ENCODE data around the gene GNPTG.
A peak's percentile ranks its signal among the peaks of the same experiment; 100 is the strongest.

GNPTG gene

DNA sequence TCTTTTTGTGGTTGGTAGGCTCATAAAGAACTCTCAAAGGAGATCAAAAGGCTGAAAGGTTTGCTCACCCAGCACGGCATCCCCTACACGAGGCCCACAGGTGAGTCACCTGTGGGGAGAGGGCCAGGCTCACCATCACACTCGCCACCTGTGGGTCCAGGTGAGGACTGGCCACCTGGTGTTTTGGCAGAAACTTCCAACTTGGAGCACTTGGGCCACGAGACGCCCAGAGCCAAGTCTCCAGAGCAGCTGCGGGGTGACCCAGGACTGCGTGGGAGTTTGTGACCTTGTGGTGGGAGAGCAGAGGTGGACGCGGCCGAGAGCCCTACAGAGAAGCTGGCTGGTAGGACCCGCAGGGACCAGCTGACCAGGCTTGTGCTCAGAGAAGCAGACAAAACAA, 11.1 kb downstream of the GNPTG start:
- Histone ChIP-seq H3K4ac (ENCODE audit: low read depth, low read length) (no peak overlapping the region), H2BK120ac (ENCODE audit: insufficient read depth, low read length, poor library complexity) (no peak overlapping the region), H3K79me1 (ENCODE audit: low read length) (no peaks in the 10 kb centered on the region), H2AK5ac (ENCODE audit: low read length) (no peak overlapping the region), H3K14ac (ENCODE audit: low read length) (no peak overlapping the region), H3K4me3 (ENCODE audit: low read depth, low read length) (no peak overlapping the region), H3K9me3 (ENCODE audit: insufficient read depth, low read depth, low read length) (no peaks in the 10 kb centered on the region), H3K4me2 (ENCODE audit: low read length) (no peak overlapping the region), H3K23ac (ENCODE audit: low read length) (no peak overlapping the region), H2BK12ac (ENCODE audit: low read length) (no peak overlapping the region), H3K27me3 (ENCODE audit: insufficient read depth, low read length) (no peaks in the 10 kb centered on the region), H4K8ac (ENCODE audit: low read depth, low read length) (no peak overlapping the region), H3K36me3 (ENCODE audit: control insufficient read depth in 1 of 2, insufficient read depth in 2 of 2, low read length in 2 of 2) (peaks cover 54 to 63% of the 10 kb centered on the region in 2 experiments), H2AFZ (ENCODE audit: insufficient read depth, low read length, poor library complexity) (no peak overlapping the region), H4K12ac (ENCODE audit: low read depth, low read length) (no peak overlapping the region), H3K18ac (ENCODE audit: low read length) (peak overlapping the region; percentile 26), H2BK5ac (ENCODE audit: low read depth, low read length, poor library complexity) (no peak overlapping the region), H3K27ac (ENCODE audit: low read depth, low read length) (no peak overlapping the region), H4K91ac (ENCODE audit: low read depth, low read length) (no peak overlapping the region), H3K9ac (ENCODE audit: low read length) (no peak overlapping the region), H3K79me2 (ENCODE audit: control insufficient read depth, insufficient read depth, low read length, poor library complexity) (no peaks in the 10 kb centered on the region), H3K4me1 (ENCODE audit: control insufficient read depth in 1 of 2, insufficient read depth in 2 of 2, low read length in 2 of 2) (no peaks in the 10 kb centered on the region)
- WGBS (ENCODE audit: extremely low coverage, insufficient coverage, insufficient read length): no CpG with 5 or more reads among the region's 11 CpGs
- DNase-seq: peak; percentile 11 to 35

DNA sequence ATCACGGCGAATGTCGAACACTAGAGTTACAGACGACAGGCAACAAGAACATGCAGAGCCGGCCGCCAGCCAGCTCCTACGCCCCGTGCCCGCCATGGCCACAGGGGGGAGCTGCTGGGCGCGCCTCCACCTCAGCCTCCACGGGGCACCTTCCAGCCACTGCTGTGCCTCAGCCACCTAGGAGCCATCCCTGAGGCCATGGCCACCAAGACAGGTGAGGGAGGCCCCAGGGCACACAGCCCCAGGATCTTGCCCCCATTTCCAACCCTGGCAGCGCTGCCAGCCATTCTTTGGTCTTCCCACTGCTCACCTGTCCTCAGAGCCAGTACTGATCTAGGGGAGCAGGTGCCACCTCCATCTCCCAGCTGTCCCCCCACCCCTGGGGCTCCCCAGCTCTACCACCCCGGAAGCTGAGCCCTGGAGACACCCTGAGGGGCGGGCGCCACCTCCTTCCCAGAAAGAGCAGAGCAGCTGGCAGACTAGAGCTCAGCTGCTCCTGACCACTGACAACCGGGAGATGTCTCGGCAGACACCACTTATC, 11.8 kb downstream of the GNPTG start:
- DNase-seq: peak; percentile 70 to 79
- no peaks in the 10 kb centered on the region for H3K4me1 ChIP-seq (ENCODE audit: control insufficient read depth in 1 of 2, insufficient read depth in 2 of 2, low read length in 2 of 2)
- no peak overlapping the region for H3K27ac ChIP-seq (ENCODE audit: low read depth, low read length)
- H3K9ac ChIP-seq (ENCODE audit: low read length): no peak overlapping the region
- no peak overlapping the region for H3K4ac ChIP-seq (ENCODE audit: low read depth, low read length)
- whole genome bisulfite sequencing (ENCODE audit: extremely low coverage, insufficient coverage, insufficient read length): no CpG with 5 or more reads among the region's 18 CpGs
- H3K14ac ChIP-seq (ENCODE audit: low read length): no peak overlapping the region
- no peak overlapping the region for H3K4me2 ChIP-seq (ENCODE audit: low read length)
- no peaks in the 10 kb centered on the region for H3K79me2 ChIP-seq (ENCODE audit: control insufficient read depth, insufficient read depth, low read length, poor library complexity)
- peaks cover 56 to 62% of the 10 kb centered on the region in 2 experiments for H3K36me3 ChIP-seq (ENCODE audit: control insufficient read depth in 1 of 2, insufficient read depth in 2 of 2, low read length in 2 of 2)
- H3K27me3 ChIP-seq (ENCODE audit: insufficient read depth, low read length): no peaks in the 10 kb centered on the region
- no peak overlapping the region for H4K8ac ChIP-seq (ENCODE audit: low read depth, low read length)
- H2AK5ac ChIP-seq (ENCODE audit: low read length): no peak overlapping the region
- no peak overlapping the region for H4K91ac ChIP-seq (ENCODE audit: low read depth, low read length)
- no peak overlapping the region for H2AFZ ChIP-seq (ENCODE audit: insufficient read depth, low read length, poor library complexity)
- no peak overlapping the region for H3K23ac ChIP-seq (ENCODE audit: low read length)
- H2BK5ac ChIP-seq (ENCODE audit: low read depth, low read length, poor library complexity): no peak overlapping the region
- no peaks in the 10 kb centered on the region for H3K79me1 ChIP-seq (ENCODE audit: low read length)
- H2BK120ac ChIP-seq (ENCODE audit: insufficient read depth, low read length, poor library complexity): no peak overlapping the region
- no peaks in the 10 kb centered on the region for H3K9me3 ChIP-seq (ENCODE audit: insufficient read depth, low read depth, low read length)
- no peak overlapping the region for H3K4me3 ChIP-seq (ENCODE audit: low read depth, low read length)
- no peak overlapping the region for H3K18ac ChIP-seq (ENCODE audit: low read length)
- no peak overlapping the region for H2BK12ac ChIP-seq (ENCODE audit: low read length)
- no peak overlapping the region for H4K12ac ChIP-seq (ENCODE audit: low read depth, low read length)

GRCh38 chr16:1364510-1364909, 12.8 kb downstream of the GNPTG start:
- H3K4ac ChIP-seq (ENCODE audit: low read depth, low read length): no peak overlapping the region
- no peak overlapping the region for H3K27ac ChIP-seq (ENCODE audit: low read depth, low read length)
- no peak overlapping the region for H4K8ac ChIP-seq (ENCODE audit: low read depth, low read length)
- H3K4me3 ChIP-seq (ENCODE audit: low read depth, low read length): no peak overlapping the region
- no peak overlapping the region for H3K14ac ChIP-seq (ENCODE audit: low read length)
- H3K27me3 ChIP-seq (ENCODE audit: insufficient read depth, low read length): no peaks in the 10 kb centered on the region
- no peak for DNase-seq
- no peaks in the 10 kb centered on the region for H3K9me3 ChIP-seq (ENCODE audit: insufficient read depth, low read depth, low read length)
- H3K36me3 ChIP-seq (ENCODE audit: control insufficient read depth in 1 of 2, insufficient read depth in 2 of 2, low read length in 2 of 2): peaks cover 56 to 62% of the 10 kb centered on the region in 2 experiments
- H2AFZ ChIP-seq (ENCODE audit: insufficient read depth, low read length, poor library complexity): no peak overlapping the region
- no peak overlapping the region for H2BK12ac ChIP-seq (ENCODE audit: low read length)
- no peak overlapping the region for H3K9ac ChIP-seq (ENCODE audit: low read length)
- no peak overlapping the region for H3K18ac ChIP-seq (ENCODE audit: low read length)
- no peaks in the 10 kb centered on the region for H3K79me2 ChIP-seq (ENCODE audit: control insufficient read depth, insufficient read depth, low read length, poor library complexity)
- WGBS (ENCODE audit: extremely low coverage, insufficient coverage, insufficient read length): no CpG with 5 or more reads among the region's 22 CpGs
- H3K79me1 ChIP-seq (ENCODE audit: low read length): no peaks in the 10 kb centered on the region
- H4K12ac ChIP-seq (ENCODE audit: low read depth, low read length): no peak overlapping the region
- no peak overlapping the region for H4K91ac ChIP-seq (ENCODE audit: low read depth, low read length)
- H2BK120ac ChIP-seq (ENCODE audit: insufficient read depth, low read length, poor library complexity): no peak overlapping the region
- H2BK5ac ChIP-seq (ENCODE audit: low read depth, low read length, poor library complexity): no peak overlapping the region
- H3K4me2 ChIP-seq (ENCODE audit: low read length): no peak overlapping the region
- no peaks in the 10 kb centered on the region for H3K4me1 ChIP-seq (ENCODE audit: control insufficient read depth in 1 of 2, insufficient read depth in 2 of 2, low read length in 2 of 2)
- H3K23ac ChIP-seq (ENCODE audit: low read length): no peak overlapping the region
- H2AK5ac ChIP-seq (ENCODE audit: low read length): no peak overlapping the region

DNA sequence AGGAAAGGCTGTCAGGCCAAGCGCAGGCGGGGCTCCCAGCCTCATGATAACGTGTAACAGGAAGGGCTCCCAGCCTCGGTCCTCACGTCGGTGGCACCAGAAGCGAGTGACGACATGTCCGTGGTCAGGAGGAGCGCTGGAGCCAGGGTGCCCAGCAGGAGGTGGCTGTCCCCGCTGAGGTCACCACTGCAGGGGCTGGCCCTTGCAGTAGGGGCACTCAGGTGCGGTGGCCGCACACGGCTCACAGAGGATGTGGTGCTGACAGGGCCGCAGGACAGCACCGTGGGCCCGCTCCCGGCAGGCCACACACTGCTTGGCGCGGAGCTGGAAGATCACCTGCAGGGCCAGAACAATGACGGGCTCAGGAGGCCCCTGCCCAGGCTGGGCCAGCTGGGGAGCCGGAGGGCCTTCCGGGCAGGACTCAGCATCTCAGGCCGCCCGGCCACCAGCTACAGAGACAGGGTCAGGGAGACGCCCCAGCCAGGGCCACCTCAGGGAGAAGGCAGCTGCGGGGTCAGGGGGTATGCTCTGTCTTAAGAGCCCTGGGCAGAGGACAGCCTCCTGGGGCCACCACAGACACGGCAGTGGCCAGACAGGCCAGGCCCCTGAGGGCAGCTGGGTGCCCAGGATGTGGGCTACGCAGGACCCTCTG, 14.5 kb downstream of the GNPTG start:
- no peak overlapping the region for H4K12ac ChIP-seq (ENCODE audit: low read depth, low read length)
- no peaks in the 10 kb centered on the region for H3K27me3 ChIP-seq (ENCODE audit: insufficient read depth, low read length)
- whole genome bisulfite sequencing (ENCODE audit: extremely low coverage, insufficient coverage, insufficient read length): no CpG with 5 or more reads among the region's 29 CpGs
- H3K4me1 ChIP-seq (ENCODE audit: control insufficient read depth in 1 of 2, insufficient read depth in 2 of 2, low read length in 2 of 2): no peaks in the 10 kb centered on the region
- no peak overlapping the region for H4K91ac ChIP-seq (ENCODE audit: low read depth, low read length)
- H3K14ac ChIP-seq (ENCODE audit: low read length): no peak overlapping the region
- H3K27ac ChIP-seq (ENCODE audit: low read depth, low read length): no peak overlapping the region
- H2AFZ ChIP-seq (ENCODE audit: insufficient read depth, low read length, poor library complexity): no peak overlapping the region
- H3K4ac ChIP-seq (ENCODE audit: low read depth, low read length): no peak overlapping the region
- peaks cover 62 to 64% of the 10 kb centered on the region in 2 experiments for H3K36me3 ChIP-seq (ENCODE audit: control insufficient read depth in 1 of 2, insufficient read depth in 2 of 2, low read length in 2 of 2)
- DNase-seq: no peak
- H3K23ac ChIP-seq (ENCODE audit: low read length): peak overlapping the region; percentile 27
- H3K18ac ChIP-seq (ENCODE audit: low read length): no peak overlapping the region
- H2AK5ac ChIP-seq (ENCODE audit: low read length): no peak overlapping the region
- H4K8ac ChIP-seq (ENCODE audit: low read depth, low read length): no peak overlapping the region
- H3K4me3 ChIP-seq (ENCODE audit: low read depth, low read length): no peak overlapping the region
- H2BK120ac ChIP-seq (ENCODE audit: insufficient read depth, low read length, poor library complexity): no peak overlapping the region
- H2BK12ac ChIP-seq (ENCODE audit: low read length): no peak overlapping the region
- no peak overlapping the region for H3K4me2 ChIP-seq (ENCODE audit: low read length)
- no peak overlapping the region for H3K9ac ChIP-seq (ENCODE audit: low read length)
- H3K79me2 ChIP-seq (ENCODE audit: control insufficient read depth, insufficient read depth, low read length, poor library complexity): no peaks in the 10 kb centered on the region
- no peaks in the 10 kb centered on the region for H3K79me1 ChIP-seq (ENCODE audit: low read length)
- no peak overlapping the region for H2BK5ac ChIP-seq (ENCODE audit: low read depth, low read length, poor library complexity)
- no peaks in the 10 kb centered on the region for H3K9me3 ChIP-seq (ENCODE audit: insufficient read depth, low read depth, low read length)
